ENCODE data around the gene TMSB4Y.

TMSB4Y gene
- total RNA-seq = 0 to 0.87 reads per million in 2 donors

- DNase-seq = no peak
These were observed at the start of gene TMSB4Y for GRCh38 chrY:13703568-13703968. Gene TMSB4Y, plus strand, starts transcription at chrY:13703899.

DNA sequence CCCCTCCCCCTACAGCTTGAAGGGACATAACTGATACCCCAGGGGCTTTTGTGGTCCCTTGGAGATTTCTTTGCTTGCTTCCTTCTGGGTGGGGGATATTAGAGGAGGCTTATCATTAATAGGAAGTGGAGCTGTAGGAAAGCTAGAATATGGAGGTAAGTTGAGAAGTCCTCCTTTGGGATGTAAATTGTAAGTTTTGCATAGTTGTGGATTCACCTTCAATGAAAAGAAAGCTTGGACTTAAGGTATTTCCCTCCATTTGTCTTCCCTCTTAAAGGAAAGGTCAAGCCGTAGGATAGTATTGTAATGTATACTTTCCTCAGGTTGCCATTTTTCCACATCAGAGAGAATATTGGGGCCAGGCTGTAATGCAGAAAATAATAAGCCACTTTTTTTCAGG, 39.5 kb upstream of the TMSB4Y start:
- no peak for DNase-seq

DNA sequence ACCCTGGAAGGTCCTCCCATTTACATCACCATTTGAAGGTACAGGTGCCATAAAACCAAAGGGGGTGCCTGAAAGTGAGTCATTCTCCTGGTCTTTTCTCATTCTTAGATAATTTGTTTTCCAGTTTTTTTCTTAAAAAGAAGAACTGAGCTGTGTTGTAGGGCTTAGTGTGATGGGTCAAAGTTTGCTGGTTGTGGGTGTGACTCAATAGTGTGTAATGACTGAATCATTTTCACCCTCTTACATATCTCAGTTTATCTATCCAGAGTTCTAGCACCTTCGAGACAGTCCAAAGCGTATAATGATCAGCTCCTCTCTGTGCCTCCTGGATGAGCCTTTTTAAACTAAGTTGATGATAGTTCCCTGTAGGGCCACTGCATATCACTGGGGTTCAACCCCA, 32.6 kb upstream of the TMSB4Y start:
- no peak for DNase-seq

DNA sequence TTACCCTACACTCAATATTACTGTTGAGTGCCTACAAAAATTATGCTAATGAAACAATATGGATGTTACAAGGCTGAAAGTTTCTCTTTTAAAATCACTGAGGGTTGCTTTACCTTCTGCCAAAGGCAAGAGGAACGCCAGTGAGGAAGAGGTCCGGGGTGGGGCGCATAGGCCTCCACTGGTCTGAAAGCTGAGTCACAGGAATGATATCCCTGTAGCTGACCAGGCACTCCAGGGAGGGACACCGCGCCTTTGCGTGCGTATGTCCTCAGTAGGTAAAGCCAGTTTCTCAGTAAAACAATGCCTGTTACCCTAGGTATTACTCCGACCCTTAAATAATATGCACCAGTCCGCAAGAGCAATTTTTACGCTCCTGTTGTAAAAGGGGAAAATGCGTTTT, 1.4 kb upstream of the TMSB4Y start:
- no peak for DNase-seq

DNA sequence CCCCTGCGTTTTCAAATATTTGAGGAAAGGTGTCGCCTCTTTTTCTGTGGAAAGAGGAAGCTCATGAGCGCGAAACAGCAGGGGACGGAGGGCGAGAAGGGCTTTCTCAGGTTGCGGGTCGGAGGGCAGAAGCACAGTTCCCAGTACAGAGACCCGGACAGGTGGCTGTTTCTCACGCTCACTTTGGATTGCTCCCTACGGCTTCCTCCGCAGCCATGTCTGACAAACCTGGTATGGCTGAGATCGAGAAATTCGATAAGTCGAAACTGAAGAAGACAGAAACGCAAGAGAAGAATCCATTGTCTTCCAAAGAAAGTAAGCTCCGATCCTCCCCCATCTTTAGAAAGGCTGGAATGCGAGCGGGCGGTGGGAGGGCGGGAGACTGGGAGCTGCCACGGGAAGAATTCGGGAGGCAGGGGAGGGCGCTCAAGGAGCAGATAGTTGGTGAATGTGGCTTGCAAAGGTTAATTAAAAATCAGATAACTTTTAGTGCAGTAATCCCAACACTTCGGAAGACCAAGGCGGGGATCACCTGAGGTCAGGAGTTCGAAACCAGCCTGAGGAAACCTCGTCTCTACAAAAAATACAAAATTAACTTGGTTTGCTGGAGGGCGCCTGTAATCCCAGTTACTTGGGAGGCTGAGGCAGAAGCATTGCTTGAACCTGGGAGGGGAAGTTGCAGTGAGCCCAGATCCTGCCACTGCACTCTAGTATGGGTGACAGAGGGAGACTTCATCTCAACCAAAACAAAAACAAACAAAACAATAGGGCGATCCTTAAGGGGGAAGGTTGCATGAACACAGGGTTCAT, 627 bp downstream of the TMSB4Y start:
- no peak for DNase-seq

GRCh38 chrY:13705197-13705596, 1.5 kb downstream of the TMSB4Y start:
- no peak for DNase-seq

DNA sequence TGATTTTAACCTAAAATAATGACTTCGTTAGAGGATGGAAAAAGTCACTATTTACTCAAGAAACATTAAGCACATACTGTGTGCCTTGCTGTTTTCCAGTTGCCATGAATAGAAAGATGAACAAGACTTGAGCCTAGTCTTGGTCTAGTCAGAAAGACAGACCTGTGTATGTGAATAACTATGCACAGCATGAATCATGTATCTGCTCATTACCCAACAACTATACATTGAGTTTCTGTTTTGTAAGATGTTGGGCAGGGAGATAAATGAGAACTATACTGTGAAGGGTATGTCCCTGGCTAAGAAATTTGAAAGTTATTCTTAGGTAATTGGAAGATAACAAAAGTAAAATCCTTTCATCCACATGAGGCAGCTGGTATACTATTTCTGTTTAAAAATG, 4.3 kb downstream of the TMSB4Y start:
- no peak for DNase-seq

DNA sequence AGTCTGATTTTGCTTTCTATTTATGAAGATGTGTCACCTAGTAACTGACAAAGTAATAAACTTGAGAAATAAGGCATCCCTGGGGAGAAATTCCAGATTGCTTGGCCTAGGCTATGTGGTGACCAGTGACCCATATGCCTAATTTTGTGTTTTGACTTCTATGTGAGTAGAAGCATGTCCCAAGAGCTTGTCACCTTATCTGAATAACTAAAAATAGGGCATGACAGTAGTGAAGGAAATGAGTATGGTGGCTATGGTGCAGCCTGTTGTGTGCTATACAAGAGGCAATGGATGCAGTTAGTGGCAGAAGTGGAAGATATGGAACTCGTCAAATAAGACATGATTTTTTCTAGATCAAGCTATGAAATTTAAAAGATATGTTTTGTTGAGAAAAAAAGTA, 15.3 kb downstream of the TMSB4Y start:
- DNase-seq = no peak

- DNase-seq = no peak
These were observed 25.8 kb downstream of the TMSB4Y start for GRCh38 chrY:13729517-13729916.

DNA sequence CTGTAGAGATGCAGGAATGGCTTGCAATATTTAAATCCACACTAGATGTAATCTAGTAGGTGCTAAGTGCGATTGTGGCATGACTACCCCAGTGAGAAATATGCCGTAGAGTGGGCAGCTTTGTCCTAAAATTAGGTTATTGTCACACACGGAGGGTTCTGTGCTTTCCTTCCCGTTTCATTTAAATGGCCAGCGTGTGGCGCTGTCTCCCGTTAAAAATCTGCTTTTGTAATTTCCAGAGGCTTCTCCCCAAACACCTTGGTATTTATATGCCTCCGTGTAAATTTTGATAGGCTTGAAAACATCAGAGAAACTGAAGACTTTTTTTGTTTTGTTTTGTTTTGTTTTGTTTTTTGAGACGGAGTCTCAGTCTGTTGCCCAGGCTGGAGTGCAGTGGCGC, 34.9 kb downstream of the TMSB4Y start:
- DNase-seq = no peak

DNA sequence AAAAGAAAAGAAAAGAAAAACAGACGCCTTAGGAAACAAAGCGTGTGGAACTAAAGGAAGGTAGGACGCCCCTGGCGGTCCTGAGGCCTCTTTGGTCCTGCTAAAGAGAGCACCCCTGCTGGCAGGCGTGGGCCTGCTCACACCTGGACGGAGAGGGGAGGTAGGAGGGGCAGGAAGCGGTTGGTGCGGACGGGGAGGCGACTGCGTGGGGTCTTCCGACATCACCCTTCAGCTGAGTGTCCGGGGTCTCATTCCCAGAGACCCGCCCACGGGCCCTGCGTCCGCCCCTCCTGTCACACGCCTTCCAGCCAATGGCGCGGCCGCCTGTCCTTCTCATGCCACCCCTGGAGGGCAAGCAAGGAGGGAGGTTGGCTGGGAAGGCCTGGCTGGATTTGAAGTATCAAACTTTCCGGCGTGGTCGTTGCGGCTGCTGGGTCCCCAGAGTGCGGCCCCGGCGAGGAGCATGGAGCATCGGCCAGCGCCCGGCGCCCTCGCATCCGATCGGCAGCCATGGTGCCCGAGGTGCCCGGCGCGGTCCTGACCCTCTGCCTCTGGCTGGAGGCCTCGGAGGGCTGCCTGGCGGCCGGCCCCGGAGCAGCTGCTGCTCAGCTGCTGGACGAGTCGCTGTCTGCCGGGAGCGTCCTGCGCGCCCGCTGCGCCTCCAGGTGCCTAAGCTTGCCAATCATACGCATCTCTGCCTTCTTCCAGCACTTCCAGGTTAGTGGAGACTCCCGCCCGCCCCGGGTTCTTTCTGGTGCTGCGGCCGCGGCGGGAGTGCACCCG, 47.8 kb downstream of the TMSB4Y start:
- no peak for DNase-seq

DNA sequence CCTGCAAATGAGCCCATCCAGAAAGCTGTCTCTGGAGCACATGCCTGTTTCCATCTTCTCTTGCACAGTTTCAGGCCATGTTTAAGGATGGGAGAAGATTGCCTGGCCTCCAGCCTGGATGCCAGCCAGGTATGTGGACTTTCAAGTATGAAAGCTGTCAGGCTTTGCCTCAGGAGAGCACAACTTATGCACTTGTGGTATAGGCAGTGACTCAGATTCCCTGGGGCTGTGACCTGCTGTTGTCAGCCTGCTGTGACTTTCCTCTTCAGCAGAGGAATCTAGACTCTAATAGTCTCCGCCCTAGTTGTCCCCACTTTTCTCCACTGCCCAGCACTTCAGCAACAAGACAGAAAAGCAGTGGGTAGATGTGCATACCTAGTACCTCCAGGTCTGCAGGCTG, 51.0 kb downstream of the TMSB4Y start:
- DNase-seq = no peak

All from activated gamma-delta T cell (primary cell).